Mucosa of gallbladder (tissue), 1 donor: ENCODE data around the gene PPP1R3C. TPM values are rescaled to one million over a fixed set of nuclear protein-coding genes. Genes with fewer than 3 reads are reported as not detected.

Experiments used
- total RNA-seq: library from RNA; stranded (reverse); gene quantifications from one replicate; pipeline ENCODE4 v1.2.1, GENCODE V29; 2021
- donor health status: DM: no; HTN: no; CAD: no.

The PPP1R3C gene
- total RNA-seq, 1 donor from 2014 or later = 47.6 TPM

Other genes with a start within 250 kb of the PPP1R3C start
- gene HECTD2, start 222.7 kb downstream of the PPP1R3C start, total RNA-seq = 12.0 TPM
- gene TNKS2, start 165.4 kb upstream of the PPP1R3C start, total RNA-seq = 35.1 TPM